Measurements from ENCODE around the gene IFNB1.

Gene IFNB1

GRCh38 chr9:21070171-21070571, 7.6 kb downstream of the IFNB1 start:
- no peak for DNase-seq (ENCODE audit: low read depth, low spot score)

GRCh38 chr9:21060919-21061561, 16.7 kb downstream of the IFNB1 start:
- DNase-seq (ENCODE audit: low read depth, low spot score): no peak

GRCh38 chr9:21056931-21057330, 20.8 kb downstream of the IFNB1 start:
- DNase-seq (ENCODE audit: low read depth, low spot score): no peak

- DNase-seq (ENCODE audit: low read depth, low spot score): no peak
Measured at GRCh38 chr9:21053851-21054250, 23.9 kb downstream of the IFNB1 start.

- DNase-seq (ENCODE audit: low read depth, low spot score): no peak
Measured at GRCh38 chr9:21047281-21047691, 30.5 kb downstream of the IFNB1 start.

GRCh38 chr9:21043841-21044240, 33.9 kb downstream of the IFNB1 start:
- no peak for DNase-seq (ENCODE audit: low read depth, low spot score)

- no peak for DNase-seq (ENCODE audit: low read depth, low spot score)
Measured at GRCh38 chr9:21042466-21042865, 35.3 kb downstream of the IFNB1 start.

- no peak for DNase-seq (ENCODE audit: low read depth, low spot score)
Measured at GRCh38 chr9:21039302-21039701, 38.4 kb downstream of the IFNB1 start.

- DNase-seq (ENCODE audit: low read depth, low spot score): no peak
Measured at GRCh38 chr9:21037278-21037677, 40.5 kb downstream of the IFNB1 start.

GRCh38 chr9:21031808-21032183, 45.9 kb downstream of the IFNB1 start:
- no peak for DNase-seq (ENCODE audit: low read depth, low spot score)

GRCh38 chr9:21031091-21031807, 46.5 kb downstream of the IFNB1 start, which contains the start of gene HACD4:
Gene HACD4, minus strand, starts transcription at chr9:21031640. Its CDS starts 50 bp downstream, at chr9:21031590.
- DNase-seq (ENCODE audit: low read depth, low spot score): no peak

GRCh38 chr9:21030389-21031035, 47.2 kb downstream of the IFNB1 start:
- DNase-seq (ENCODE audit: low read depth, low spot score): no peak

- DNase-seq (ENCODE audit: low read depth, low spot score): no peak
Measured at GRCh38 chr9:21029661-21030060, 48.1 kb downstream of the IFNB1 start.

- no peak for DNase-seq (ENCODE audit: low read depth, low spot score)
Measured at GRCh38 chr9:21028466-21028865, 49.3 kb downstream of the IFNB1 start.

- DNase-seq (ENCODE audit: low read depth, low spot score): no peak
Measured at GRCh38 chr9:21027295-21027694, 50.4 kb downstream of the IFNB1 start.
